IMR-90 (cell line): ENCODE results near the gene CLK2. TPM values are rescaled to one million over a fixed set of nuclear protein-coding genes. Genes with fewer than 3 reads are reported as not detected.

Experiments
- ATAC-seq: fragments of 200-7000 bp; cut with Tn5 transposase; 2 replicates; pipeline ENCODE4 v1.9.1; 2020; ENCODE audit warnings: low read depth, mild to moderate bottlenecking, moderate library complexity
- BruUV-seq: library from RNA; stranded (reverse); fragments of 400-500 nt; replicated peaks from 2 replicates; lab custom pipeline; 2021; lab: Mats Ljungman, UMichigan
- CTCF ChIA-PET: fragments of 300-600 bp; formaldehyde crosslinking; extraction: SDS; loops from one replicate; lab custom pipeline; 2021; ENCODE audit warnings: antibody characterized with exemption; lab: Yijun Ruan, JAX
- POLR2A ChIA-PET: fragments of 300-600 bp; sonication (Branson Sonifier 250); formaldehyde crosslinking; loops from one replicate; lab custom pipeline; 2022; ENCODE audit warnings: antibody characterized with exemption; ENCODE audit not compliant: unreplicated experiment; lab: Charles Lee
- DNase-seq: peaks from one replicate; pipeline ENCODE4 v3.0.0; 2013
- H2AFZ ChIP-seq: replicated peaks from 2 replicates; pipeline ENCODE3; 2013; ENCODE audit warnings: low read length, mild to moderate bottlenecking; ENCODE audit not compliant: poor library complexity
- H2AK5ac ChIP-seq: 2 replicates; pipeline ENCODE4 v1.6.1; 2013; ENCODE audit warnings: low read depth, low read length, inconsistent platforms
- H2AK9ac ChIP-seq: replicated peaks from 2 replicates; pipeline ENCODE3; 2013; ENCODE audit warnings: mild to moderate bottlenecking, low read depth, low read length, moderate library complexity; ENCODE audit not compliant: poor library complexity
- H2BK120ac ChIP-seq: 2 replicates; pipeline ENCODE4 v1.6.1; 2013; ENCODE audit warnings: low read depth, low read length, inconsistent platforms
- H2BK15ac ChIP-seq: 3 replicates; pipeline ENCODE4 v1.6.1; 2013; ENCODE audit warnings: low read depth, low read length, inconsistent platforms
- H2BK20ac ChIP-seq: 2 replicates; pipeline ENCODE4 v1.6.1; 2013; ENCODE audit warnings: low read depth, mild to moderate bottlenecking, inconsistent platforms, low read length, moderate library complexity
- H2BK5ac ChIP-seq: 2 replicates; pipeline ENCODE4 v1.6.1; 2013; ENCODE audit warnings: mild to moderate bottlenecking, low read depth, low read length, inconsistent platforms; ENCODE audit not compliant: poor library complexity, severe bottlenecking
- H3K14ac ChIP-seq: replicated peaks from 2 replicates; pipeline ENCODE4 v1.6.1; 2013; ENCODE audit warnings: low read depth, low read length, inconsistent platforms
- H3K18ac ChIP-seq: 2 replicates; pipeline ENCODE4 v1.6.1; 2013; ENCODE audit warnings: low read depth, low read length, control low read depth
- H3K23ac ChIP-seq: 2 replicates; pipeline ENCODE4 v1.6.1; 2013; ENCODE audit warnings: low read depth, low read length, inconsistent platforms
- H3K27ac ChIP-seq: 2 replicates; pipeline ENCODE4 v1.5.1; 2013; ENCODE audit warnings: mild to moderate bottlenecking, control low read depth, low read length; ENCODE audit not compliant: insufficient read depth
- H3K27me3 ChIP-seq: 2 replicates; pipeline ENCODE4 v1.6.1; 2013; ENCODE audit warnings: low read length; ENCODE audit not compliant: control insufficient read depth, insufficient read depth
- H3K36me3 ChIP-seq: 2 replicates; pipeline ENCODE4 v1.6.1; 2013; ENCODE audit warnings: low read length, mixed read lengths; ENCODE audit not compliant: control insufficient read depth, insufficient read depth
- H3K4ac ChIP-seq: 2 replicates; pipeline ENCODE4 v1.6.1; 2013; ENCODE audit warnings: low read depth, low read length, inconsistent platforms
- H3K4me1 ChIP-seq: 2 replicates; pipeline ENCODE4 v1.6.1; 2013; ENCODE audit warnings: low read length, mixed read lengths; ENCODE audit not compliant: control insufficient read depth, insufficient read depth
- H3K4me2 ChIP-seq: 2 replicates; pipeline ENCODE4 v1.6.1; 2013; ENCODE audit warnings: low read depth, mild to moderate bottlenecking, control low read depth, low read length, moderate library complexity
- H3K4me3 ChIP-seq: 2 replicates; pipeline ENCODE4 v1.5.1; 2013; ENCODE audit warnings: low read depth, mild to moderate bottlenecking, control low read depth, low read length, moderate library complexity; ENCODE audit not compliant: insufficient read depth
- H3K56ac ChIP-seq: 2 replicates; pipeline ENCODE4 v1.6.1; 2013; ENCODE audit warnings: low read length, inconsistent platforms; ENCODE audit not compliant: insufficient read depth; ENCODE audit errors: extremely low read depth
- H3K79me1 ChIP-seq, 2 experiments: 2 replicates each; pipeline ENCODE4 v1.6.1; 2013; ENCODE audit warnings: low read length in 2 of 2, inconsistent platforms in 1 of 2, low read depth in 1 of 2
- H3K9ac ChIP-seq: 2 replicates; pipeline ENCODE4 v1.6.1; 2013; ENCODE audit warnings: low read depth, low read length, control low read depth
- H3K9me1 ChIP-seq: 2 replicates; pipeline ENCODE4 v1.6.1; 2013; ENCODE audit warnings: low read length, inconsistent platforms; ENCODE audit not compliant: insufficient read depth
- H3K9me3 ChIP-seq: 2 replicates; pipeline ENCODE4 v1.6.1; 2013; ENCODE audit warnings: low read length; ENCODE audit not compliant: control insufficient read depth, insufficient read depth
- H4K20me1 ChIP-seq: 2 replicates; pipeline ENCODE4 v1.6.1; 2013; ENCODE audit warnings: low read length, inconsistent platforms; ENCODE audit not compliant: insufficient read depth
- H4K5ac ChIP-seq: 2 replicates; pipeline ENCODE4 v1.6.1; 2013; ENCODE audit warnings: mild to moderate bottlenecking, low read depth, low read length, control low read depth
- H4K8ac ChIP-seq, 2 experiments: 2 replicates each; pipeline ENCODE4 v1.6.1; 2013; ENCODE audit warnings: low read depth in 2 of 2, low read length in 2 of 2, control low read depth in 1 of 2, inconsistent platforms in 1 of 2
- H4K91ac ChIP-seq: 2 replicates; pipeline ENCODE4 v1.6.1; 2013; ENCODE audit warnings: low read depth, low read length, inconsistent platforms; ENCODE audit not compliant: insufficient read depth
- POLR2A ChIP-seq: IDR thresholded peaks from 2 replicates; pipeline ENCODE4 v1.6.1; 2012; ENCODE audit warnings: mild to moderate bottlenecking, low read depth, low read length
- WGBS, 2 experiments: methylation state at CpG; one replicate each; pipeline versions ENCODE4 v1.1.5 to v1.1.7; 2013; ENCODE audit warnings: missing lambda C conversion rate in 2 of 2; ENCODE audit not compliant: insufficient read length in 1 of 2; ENCODE audit errors: extremely low coverage in 2 of 2; 5-methylcytosine and 5-hydroxymethylcytosine counted together
- dilution Hi-C: fragments of 300-500 bp; cut with HindIII; formaldehyde crosslinking; loops from one replicate; pipeline ENCODE4 v1.14.3; 2018; ENCODE audit warnings: low sequenced_read_pairs; ENCODE audit not compliant: unreplicated experiment
- in situ Hi-C: fragments of 300-500 bp; cut with MboI; formaldehyde crosslinking; loops from 3 replicates; pipeline ENCODE4 v1.14.3; 2019; ENCODE audit warnings: low sequenced_read_pairs, inconsistent platforms, mixed read lengths
- intact Hi-C: fragments of 100-400 bp; cut with micrococcal nuclease; formaldehyde crosslinking; loops from 2 replicates; pipeline ENCODE4 v1.10.0; 2022
- polyA plus RNA-seq, 3 experiments: library from polyadenylated mRNA; depleted of rRNA; stranded (reverse); fragments of >200 nt; gene quantifications; 2 replicates each; pipeline ENCODE4 v1.2.3, GENCODE V29; 2012; ENCODE audit warnings: low replicate concordance in 1 of 3
- total RNA-seq: library from RNA; depleted of rRNA; stranded (reverse); fragments of >200 nt; gene quantifications from 2 replicates; pipeline ENCODE4 v1.2.3, GENCODE V29; 2012

Gene CLK2
- total and polyA plus RNA-seq, 2 of the 4 experiments (the other 2 are of a cell fraction) = 19.7 to 61.2 TPM

DNA sequence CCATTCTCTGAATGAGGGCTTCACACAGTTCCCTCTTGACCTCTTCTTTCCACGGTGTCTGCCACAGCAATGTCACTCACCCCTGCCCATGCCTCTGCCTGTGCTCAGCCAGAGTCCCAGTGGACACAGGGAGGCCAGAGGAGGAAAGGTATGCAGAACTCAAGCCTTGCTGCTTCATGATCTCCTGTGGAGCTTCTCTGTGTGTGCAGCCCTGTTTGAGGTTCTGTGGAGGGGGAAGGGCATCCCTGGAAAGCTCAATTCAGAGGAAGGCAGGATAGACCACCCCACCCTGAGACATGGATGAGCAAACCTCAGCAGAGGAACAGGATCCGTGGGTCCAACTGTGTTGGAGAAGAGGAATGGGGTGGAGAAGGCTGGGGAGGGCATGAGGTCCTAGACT, 6.0 kb upstream of the CLK2 start:
- Histone ChIP-seq H3K4me3 (no peak overlapping the region), H3K4me1 (peaks cover 1% of the 10 kb centered on the region; the same call in 1 of the 2 replicates), H4K20me1 (no peaks in the 10 kb centered on the region; the same call in 1 of the 2 replicates), H3K27ac (no peak overlapping the region), H3K56ac (no peak overlapping the region), H4K5ac (no peak overlapping the region), H2AK5ac (no peak overlapping the region), H2AK9ac (no peak overlapping the region), H2BK15ac (no peak overlapping the region), H3K36me3 (no peaks in the 10 kb centered on the region), H3K4me2 (no peak overlapping the region), H2BK5ac (no peak overlapping the region), H3K23ac (no peak overlapping the region), H3K9ac (no peak overlapping the region), H2BK120ac (no peak overlapping the region), H3K14ac (no peak overlapping the region), H2AFZ (no peak overlapping the region), H3K9me3 (no peaks in the 10 kb centered on the region), H3K79me1 (peaks cover 0 to 9% of the 10 kb centered on the region in 2 experiments; a peak in 2 of 4 replicates), H3K9me1 (peaks cover 5% of the 10 kb centered on the region), H3K27me3 (no peaks in the 10 kb centered on the region), H4K91ac (no peak overlapping the region), H3K4ac (no peak overlapping the region), H2BK20ac (no peak overlapping the region), H4K8ac (no peak overlapping the region), H3K18ac (no peak overlapping the region)
- DNase-seq = no peak
- WGBS, 2 experiments = no CpG with 5 or more reads among the region's 2 CpGs
- TF ChIP-seq POLR2A = no peak
- intact Hi-C loops = loop anchor here (5.0 kb wide), 1 partner anchor 313 kb away; no protein-coding TSS in a partner anchor
- POLR2A ChIA-PET = no interaction called here
- BruUV-seq = no TSS peak
- CTCF ChIA-PET = no interaction called here
- no peak for ATAC-seq
- dilution Hi-C loops = no loop called here
- in situ Hi-C loops = loop anchor here (5.0 kb wide), 1 partner anchor 38 kb away; no protein-coding TSS in a partner anchor
